Brain microvascular endothelial cell (primary cell): ENCODE measurements around the gene SMIM30.
"Not testable (repeated sequence)": the region's sequence is repeated elsewhere in the genome, so short reads cannot be mapped to it uniquely, and the experiment has no call there.

Experiments
- DNase-seq: peaks from one replicate; pipeline ENCODE4 v3.0.0-alpha.2; 2020
- H3K27ac ChIP-seq: fragments of 250-450 bp; sonication (Bioruptor Pico); 2 replicates; pipeline ENCODE4 v1.5.1; 2020; ENCODE audit warnings: mild to moderate bottlenecking, moderate library complexity
- H3K27me3 ChIP-seq: fragments of 250-450 bp; sonication (Bioruptor Pico); replicated peaks from 2 replicates; pipeline ENCODE4 v1.5.1; 2020; ENCODE audit warnings: mild to moderate bottlenecking
- H3K36me3 ChIP-seq: fragments of 250-450 bp; sonication (Bioruptor Pico); replicated peaks from 2 replicates; pipeline ENCODE4 v1.5.1; 2020; ENCODE audit warnings: mild to moderate bottlenecking
- H3K4me3 ChIP-seq: 2 replicates; pipeline ENCODE4 v1.5.1; 2011; ENCODE audit warnings: low read depth, mild to moderate bottlenecking, control low read depth, low read length, moderate library complexity
- CTCF ChIP-seq: IDR thresholded peaks from 2 replicates; pipeline ENCODE4 v1.5.1; 2011; ENCODE audit warnings: low read depth, mild to moderate bottlenecking, moderate library complexity, low read length, control low read depth, inconsistent platforms; ENCODE audit errors: missing control alignments
- in situ Hi-C: cut with HindIII; loops from 2 replicates; pipeline ENCODE4 v1.10.0; 2017; ENCODE audit warnings: low sequenced_read_pairs, low pct_ligation_motif_present

The SMIM30 gene

GRCh38 chr7:113118074-113118959 lies at the start of gene SMIM30:
Gene SMIM30 (minus strand): TSS chr7:113118554. CDS start chr7:113117578, 976 bp downstream.
- peak within 1 kb of the TSS; percentile 73 for H3K27ac ChIP-seq

GRCh38 chr7:113166176-113166575 lies 47.8 kb upstream of the SMIM30 start:
- H3K27ac ChIP-seq, in situ Hi-C loops, H3K27me3 ChIP-seq, DNase-seq, H3K36me3 ChIP-seq, H3K4me3 ChIP-seq: not testable (repeated sequence)

More at GRCh38 chr7:113118074-113118959, at the start of gene SMIM30:
- Histone ChIP-seq H3K36me3 (no peaks in the 10 kb centered on the region), H3K4me3 (peak within 1 kb of the TSS; percentile 74), H3K27me3 (no peaks in the 10 kb centered on the region)
- TF ChIP-seq CTCF: no peak
- in situ Hi-C loops: no loop called here
- DNase-seq: peak; percentile 94

- no peaks in the 10 kb centered on the region for H3K36me3 ChIP-seq
- no peak for DNase-seq
- TF ChIP-seq CTCF: no peak
These were observed 42.7 kb upstream of the SMIM30 start for GRCh38 chr7:113161050-113161449.

GRCh38 chr7:113159746-113160339 lies 41.5 kb upstream of the SMIM30 start:
- no peak overlapping the region for H3K27ac ChIP-seq
- no peaks in the 10 kb centered on the region for H3K27me3 ChIP-seq
- in situ Hi-C loops: no loop called here
- peak; percentile 87 for TF ChIP-seq CTCF
- DNase-seq: peak; percentile 25
- no peaks in the 10 kb centered on the region for H3K36me3 ChIP-seq
- no peak overlapping the region for H3K4me3 ChIP-seq

More at GRCh38 chr7:113161050-113161449, 42.7 kb upstream of the SMIM30 start:
- no peak overlapping the region for H3K4me3 ChIP-seq
- no peaks in the 10 kb centered on the region for H3K27me3 ChIP-seq
- no peak overlapping the region for H3K27ac ChIP-seq
- in situ Hi-C loops: no loop called here

- no peak overlapping the region for H3K4me3 ChIP-seq
- in situ Hi-C loops: no loop called here
- DNase-seq: no peak
These were observed 40.4 kb upstream of the SMIM30 start for GRCh38 chr7:113158756-113159155.

More at GRCh38 chr7:113158756-113159155, 40.4 kb upstream of the SMIM30 start:
- Histone ChIP-seq H3K27me3 (no peaks in the 10 kb centered on the region), H3K27ac (no peak overlapping the region), H3K36me3 (no peaks in the 10 kb centered on the region)
- no peak for TF ChIP-seq CTCF
